Activated T-cell treated with anti-CD3 and anti-CD28 coated beads, Interleukin-2, amount 50 U/mL, for 48 hours (primary cell): ENCODE results near the gene FSD1.
A peak's percentile ranks its signal among the peaks of the same experiment; 100 is the strongest.
"Not testable (repeated sequence)": the region's sequence is repeated elsewhere in the genome, so short reads cannot be mapped to it uniquely, and the experiment has no call there.

Experiments used
- DNase-seq, 2 experiments: peaks; one replicate each; pipeline ENCODE4 v3.0.0-alpha.2; 2020

Gene FSD1

GRCh38 chr19:4286141-4286540 lies 18.3 kb upstream of the FSD1 start:
- DNase-seq = not testable (repeated sequence)

GRCh38 chr19:4288091-4288777 lies 16.2 kb upstream of the FSD1 start:
- no peak for DNase-seq

- DNase-seq = no peak
Measured at GRCh38 chr19:4291184-4291732, 13.1 kb upstream of the FSD1 start.

- no peak for DNase-seq
Measured at GRCh38 chr19:4292515-4292914, 11.9 kb upstream of the FSD1 start.

- no peak for DNase-seq
Measured at GRCh38 chr19:4294389-4294788, 10.0 kb upstream of the FSD1 start.

- no peak for DNase-seq
Measured at GRCh38 chr19:4295972-4296771, 8.2 kb upstream of the FSD1 start.

- peak; percentile 53 to 61 for DNase-seq
Measured at GRCh38 chr19:4297901-4298809, 6.2 kb upstream of the FSD1 start.

GRCh38 chr19:4298810-4299550 lies 5.4 kb upstream of the FSD1 start:
- no peak for DNase-seq

GRCh38 chr19:4300589-4300988 lies 3.8 kb upstream of the FSD1 start:
- DNase-seq = no peak

GRCh38 chr19:4301590-4302242 lies 2.7 kb upstream of the FSD1 start:
- DNase-seq = no peak

- DNase-seq = peak in 1 of 2 experiments; percentile 42
Measured at GRCh38 chr19:4302243-4302640, 2.2 kb upstream of the FSD1 start, which contains the start of gene TMIGD2. Gene TMIGD2 (minus strand): TSS chr19:4302389. CDS start chr19:4302385, 4 bp downstream.

- DNase-seq = no peak
Measured at GRCh38 chr19:4303819-4304537, 420 bp upstream of the FSD1 start.

- DNase-seq = no peak
Measured at GRCh38 chr19:4305257-4305612, 837 bp downstream of the FSD1 start.

GRCh38 chr19:4305659-4306058 lies 1.3 kb downstream of the FSD1 start:
- no peak for DNase-seq

- DNase-seq = peak; percentile 58 to 62
Measured at GRCh38 chr19:4310247-4311121, 6.1 kb downstream of the FSD1 start.

- no peak for DNase-seq
Measured at GRCh38 chr19:4313847-4314490, 9.6 kb downstream of the FSD1 start.

- no peak for DNase-seq
Measured at GRCh38 chr19:4316956-4317355, 12.6 kb downstream of the FSD1 start.

GRCh38 chr19:4318460-4318859 lies 14.1 kb downstream of the FSD1 start:
- DNase-seq = no peak

GRCh38 chr19:4319067-4319718 lies 14.8 kb downstream of the FSD1 start:
- DNase-seq = no peak
